Ectodermal cell (in vitro differentiated cells): Measurements from ENCODE around the gene PIEZO2.

ENCODE experiments used
- H3K27ac ChIP-seq: 2 replicates; pipeline ENCODE4 v1.7.0; 2013; ENCODE audit warnings: mild to moderate bottlenecking, low read depth, low read length; ENCODE audit not compliant: insufficient read depth, poor library complexity, severe bottlenecking
- H3K27me3 ChIP-seq: 2 replicates; pipeline ENCODE4 v1.7.0; 2013; ENCODE audit warnings: mild to moderate bottlenecking, low read length; ENCODE audit not compliant: insufficient read depth, control insufficient read depth, poor library complexity, severe bottlenecking
- H3K36me3 ChIP-seq: one replicate; pipeline ENCODE4 v1.7.0; 2013; ENCODE audit warnings: low read length; ENCODE audit not compliant: control insufficient read depth, insufficient read depth
- H3K4me1 ChIP-seq: one replicate; pipeline ENCODE4 v1.7.0; 2013; ENCODE audit warnings: low read length; ENCODE audit not compliant: control insufficient read depth, insufficient read depth
- H3K4me3 ChIP-seq: 2 replicates; pipeline ENCODE4 v1.7.0; 2013; ENCODE audit warnings: low read depth, low read length, control low read depth; ENCODE audit not compliant: insufficient read depth
- H3K9me3 ChIP-seq: 2 replicates; pipeline ENCODE4 v1.7.0; 2013; ENCODE audit warnings: mild to moderate bottlenecking, low read length, moderate library complexity; ENCODE audit not compliant: control insufficient read depth
- WGBS, 2 experiments: methylation state at CpG; one replicate each; pipeline ENCODE4 v1.1.7; 2013; ENCODE audit warnings: missing lambda C conversion rate in 2 of 2; 5-methylcytosine and 5-hydroxymethylcytosine counted together

PIEZO2 gene

DNA sequence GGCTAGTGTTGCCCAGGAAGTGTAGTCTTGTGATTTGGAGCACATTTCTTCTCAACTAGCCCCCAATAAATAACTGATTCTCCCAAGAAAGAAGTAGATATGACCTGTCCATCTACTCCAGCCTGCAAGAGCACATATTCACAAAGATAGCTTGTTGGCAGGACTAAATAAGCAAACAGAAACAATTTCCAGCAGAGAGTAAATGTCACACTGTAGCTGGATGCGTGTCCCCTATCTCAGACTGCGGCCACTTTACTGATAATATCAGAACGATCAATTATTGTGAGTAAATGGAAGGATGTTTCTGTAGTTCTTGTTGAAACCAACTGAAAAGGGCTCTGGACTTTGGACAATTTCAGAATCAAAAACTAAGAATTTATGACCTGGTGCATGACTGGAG lies 97.9 kb downstream of the PIEZO2 start:
- Histone ChIP-seq H3K27me3 (no peaks in the 10 kb centered on the region), H3K9me3 (no peaks in the 10 kb centered on the region), H3K4me3 (no peak overlapping the region), H3K27ac (no peak overlapping the region), H3K4me1 (no peaks in the 10 kb centered on the region), H3K36me3 (no peaks in the 10 kb centered on the region)
- 93 to 98% methylated on average over 3 of the region's 3 CpGs for WGBS, 2 experiments

DNA sequence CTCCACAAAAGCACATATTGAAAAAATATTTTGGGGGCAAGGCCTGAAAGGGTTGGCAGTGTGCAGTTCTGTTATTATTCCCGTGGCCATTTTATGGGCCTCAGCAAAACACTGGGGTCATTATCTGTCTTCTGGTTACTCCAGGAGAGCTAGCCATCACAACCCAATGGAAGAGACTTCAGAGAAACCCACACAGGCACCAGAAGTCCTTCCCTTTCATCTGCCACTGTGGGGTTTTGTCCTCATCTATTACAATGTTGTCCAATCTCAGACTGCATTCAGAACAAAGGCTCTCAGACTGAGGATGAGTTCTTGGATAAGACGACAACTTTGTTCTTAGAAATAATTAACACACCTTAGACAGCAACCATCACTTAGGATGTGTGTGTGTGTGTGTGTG lies 98.4 kb downstream of the PIEZO2 start:
- no peaks in the 10 kb centered on the region for H3K27me3 ChIP-seq
- no peaks in the 10 kb centered on the region for H3K9me3 ChIP-seq
- H3K36me3 ChIP-seq: no peaks in the 10 kb centered on the region
- H3K4me1 ChIP-seq: no peaks in the 10 kb centered on the region
- no peak overlapping the region for H3K27ac ChIP-seq
- WGBS, 2 experiments: 92 to 100% methylated on average over 1 of the region's 2 CpGs
- H3K4me3 ChIP-seq: no peak overlapping the region

- no peaks in the 10 kb centered on the region for H3K9me3 ChIP-seq
- 93 to 94% methylated on average over 5 of the region's 5 CpGs for WGBS, 2 experiments
- H3K36me3 ChIP-seq: no peaks in the 10 kb centered on the region
These were observed 101.6 kb downstream of the PIEZO2 start for GRCh38 chr18:11047817-11048216.

DNA sequence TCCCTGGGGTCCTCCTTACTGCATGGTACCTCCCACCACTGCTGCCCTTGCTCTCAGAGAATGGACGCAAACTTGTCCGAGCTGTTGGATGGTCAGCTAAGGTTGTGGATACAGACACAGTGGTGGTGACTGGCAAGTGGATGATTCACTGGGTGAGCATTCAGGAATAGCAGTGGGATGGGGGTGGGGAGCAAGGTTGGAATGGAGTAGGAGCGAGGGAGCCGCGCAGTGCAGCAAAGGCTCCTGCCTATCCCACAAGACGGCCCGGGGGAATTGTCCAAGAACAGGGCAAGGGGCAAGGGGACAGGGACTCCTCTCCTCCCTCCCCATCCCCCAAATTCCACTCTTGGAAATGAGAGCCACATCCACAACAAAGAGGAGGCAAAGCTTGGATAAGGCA lies 102.2 kb downstream of the PIEZO2 start:
- no peaks in the 10 kb centered on the region for H3K36me3 ChIP-seq
- no peaks in the 10 kb centered on the region for H3K9me3 ChIP-seq
- H3K4me3 ChIP-seq: no peak overlapping the region
- H3K27me3 ChIP-seq: no peaks in the 10 kb centered on the region
- WGBS, 2 experiments: 78% methylated on average over 7 of the region's 7 CpGs
- no peaks in the 10 kb centered on the region for H3K4me1 ChIP-seq
- no peak overlapping the region for H3K27ac ChIP-seq

More at GRCh38 chr18:11047817-11048216, 101.6 kb downstream of the PIEZO2 start:
- Histone ChIP-seq H3K27me3 (no peaks in the 10 kb centered on the region), H3K4me3 (no peak overlapping the region), H3K4me1 (no peaks in the 10 kb centered on the region), H3K27ac (no peak overlapping the region)

GRCh38 chr18:11046140-11046539 lies 103.2 kb downstream of the PIEZO2 start:
- no peak overlapping the region for H3K4me3 ChIP-seq
- no peaks in the 10 kb centered on the region for H3K36me3 ChIP-seq
- no peak overlapping the region for H3K27ac ChIP-seq
- no peaks in the 10 kb centered on the region for H3K4me1 ChIP-seq
- 92 to 97% methylated on average over 2 of the region's 2 CpGs for WGBS, 2 experiments
- H3K9me3 ChIP-seq: no peaks in the 10 kb centered on the region
- H3K27me3 ChIP-seq: no peaks in the 10 kb centered on the region

DNA sequence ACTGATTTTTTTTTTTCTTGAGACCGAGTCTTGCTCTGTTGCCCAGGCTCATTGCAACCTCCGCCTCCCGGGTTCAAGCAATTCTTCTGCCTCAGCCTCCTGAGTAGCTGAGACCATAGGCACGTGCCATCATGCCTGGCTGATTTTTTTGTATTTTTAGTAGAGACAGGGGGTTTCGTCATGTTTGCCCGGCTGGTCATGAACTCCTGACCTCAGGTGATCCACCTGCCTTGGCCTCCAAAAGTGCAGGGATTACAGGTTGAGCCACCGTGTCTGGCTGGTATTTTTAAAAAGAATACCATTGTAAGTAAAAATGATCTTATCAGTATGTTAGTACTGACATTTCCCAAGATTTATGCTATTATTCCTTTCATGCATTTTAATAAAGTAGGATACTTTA lies 105.7 kb downstream of the PIEZO2 start:
- WGBS, 2 experiments: 84 to 85% methylated on average over 7 of the region's 7 CpGs
- H3K4me1 ChIP-seq: no peaks in the 10 kb centered on the region
- H3K4me3 ChIP-seq: no peak overlapping the region
- H3K36me3 ChIP-seq: no peaks in the 10 kb centered on the region
- H3K9me3 ChIP-seq: no peaks in the 10 kb centered on the region
- H3K27me3 ChIP-seq: no peaks in the 10 kb centered on the region
- H3K27ac ChIP-seq: no peak overlapping the region

DNA sequence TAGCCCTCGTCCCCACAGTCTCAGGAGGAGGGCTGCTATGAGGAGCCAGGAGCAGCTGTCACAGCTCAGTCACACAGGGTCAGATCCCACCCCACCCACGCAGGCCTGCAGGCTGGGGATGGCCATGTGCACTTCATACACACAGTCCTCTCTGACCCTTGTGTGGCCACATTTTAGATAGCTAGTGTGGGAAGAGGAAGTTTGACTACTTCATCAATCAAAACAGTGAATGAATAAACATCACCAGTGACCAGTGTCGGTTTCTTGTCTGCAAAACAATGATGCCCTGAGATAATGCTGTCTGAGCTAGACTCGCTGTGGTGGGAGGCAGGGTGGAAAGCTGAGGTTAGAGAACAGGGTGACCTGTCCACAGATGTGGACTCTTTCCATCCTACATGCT lies 107.1 kb downstream of the PIEZO2 start:
- Histone ChIP-seq H3K27me3 (no peaks in the 10 kb centered on the region), H3K36me3 (no peaks in the 10 kb centered on the region), H3K9me3 (no peaks in the 10 kb centered on the region), H3K4me3 (no peak overlapping the region), H3K4me1 (no peaks in the 10 kb centered on the region), H3K27ac (no peak overlapping the region)
- 89 to 92% methylated on average over 4 of the region's 4 CpGs for WGBS, 2 experiments

GRCh38 chr18:11040823-11041656 lies 108.3 kb downstream of the PIEZO2 start:
- no peak overlapping the region for H3K4me3 ChIP-seq
- H3K36me3 ChIP-seq: no peaks in the 10 kb centered on the region
- no peaks in the 10 kb centered on the region for H3K27me3 ChIP-seq
- H3K27ac ChIP-seq: no peak overlapping the region
- H3K4me1 ChIP-seq: no peaks in the 10 kb centered on the region
- WGBS, 2 experiments: 59 to 61% methylated on average over 6 to 7 of the region's 7 CpGs
- no peaks in the 10 kb centered on the region for H3K9me3 ChIP-seq

- WGBS, 2 experiments: 69 to 77% methylated on average over 3 of the region's 4 CpGs
- no peak overlapping the region for H3K27ac ChIP-seq
- H3K27me3 ChIP-seq: no peaks in the 10 kb centered on the region
These were observed 109.0 kb downstream of the PIEZO2 start for GRCh38 chr18:11040359-11040758.

GRCh38 chr18:11037533-11038240 lies 111.7 kb downstream of the PIEZO2 start:
- WGBS, 2 experiments: 87 to 90% methylated on average over 3 of the region's 3 CpGs
- no peak overlapping the region for H3K27ac ChIP-seq
- H3K9me3 ChIP-seq: no peaks in the 10 kb centered on the region
- no peaks in the 10 kb centered on the region for H3K27me3 ChIP-seq
- H3K36me3 ChIP-seq: no peaks in the 10 kb centered on the region
- no peak overlapping the region for H3K4me3 ChIP-seq
- H3K4me1 ChIP-seq: no peaks in the 10 kb centered on the region

More at GRCh38 chr18:11040359-11040758, 109.0 kb downstream of the PIEZO2 start:
- H3K4me3 ChIP-seq: no peak overlapping the region
- no peaks in the 10 kb centered on the region for H3K9me3 ChIP-seq
- no peaks in the 10 kb centered on the region for H3K4me1 ChIP-seq
- no peaks in the 10 kb centered on the region for H3K36me3 ChIP-seq
